Fibroblast of lung (primary cell): ENCODE data around the gene CARMIL1. TPM values are rescaled to one million over a fixed set of nuclear protein-coding genes. Genes with fewer than 3 reads are reported as not detected.

Source experiments
- DNase-seq, 2 donors: peaks; one replicate each; pipeline versions ENCODE4 v3.0.0 to v3.0.0-alpha.2; 2010; ENCODE audit warnings: low read depth in 2 of 2
- H2AFZ ChIP-seq: 2 replicates; pipeline ENCODE4 v1.5.1; 2012; ENCODE audit warnings: low read length, control low read depth, inconsistent platforms
- H3K27ac ChIP-seq: 2 replicates; pipeline ENCODE4 v1.5.1; 2011; ENCODE audit warnings: low read length, control low read depth; ENCODE audit not compliant: insufficient read depth
- H3K27me3 ChIP-seq: 2 replicates; pipeline ENCODE4 v1.5.1; 2011; ENCODE audit warnings: mild to moderate bottlenecking, low read length; ENCODE audit not compliant: control insufficient read depth, insufficient read depth
- H3K36me3 ChIP-seq: 2 replicates; pipeline ENCODE4 v1.5.1; 2011; ENCODE audit warnings: low read length; ENCODE audit not compliant: control insufficient read depth, insufficient read depth
- H3K4me1 ChIP-seq: 2 replicates; pipeline ENCODE4 v1.5.1; 2011; ENCODE audit warnings: low read length; ENCODE audit not compliant: control insufficient read depth, insufficient read depth; ENCODE audit errors: extremely low read depth
- H3K4me2 ChIP-seq: 2 replicates; pipeline ENCODE4 v1.5.1; 2011; ENCODE audit warnings: low read length, control low read depth; ENCODE audit not compliant: insufficient read depth; ENCODE audit errors: extremely low read depth
- H3K4me3 ChIP-seq, 4 experiments: fragments of 200-600 bp in 1 of 4; sonication (generic) in 1 of 4; replicated peaks in 1 of 4; 2 replicates each; pipeline ENCODE4 v1.5.1; 2011 to 2016; ENCODE audit warnings: low read length in 4 of 4, low read depth in 3 of 4, mild to moderate bottlenecking in 3 of 4, control low read depth in 2 of 4, inconsistent platforms in 1 of 4, mixed read lengths in 1 of 4; ENCODE audit not compliant: insufficient read depth in 1 of 4; ENCODE audit errors: control extremely low read depth in 1 of 4
- H3K79me2 ChIP-seq: 2 replicates; pipeline ENCODE4 v1.5.1; 2012; ENCODE audit warnings: mild to moderate bottlenecking, low read length, inconsistent platforms; ENCODE audit not compliant: control insufficient read depth, insufficient read depth
- H3K9ac ChIP-seq: 2 replicates; pipeline ENCODE4 v1.5.1; 2011; ENCODE audit warnings: mild to moderate bottlenecking, low read length, control low read depth; ENCODE audit not compliant: insufficient read depth
- H3K9me3 ChIP-seq: 2 replicates; pipeline ENCODE4 v1.5.1; 2012; ENCODE audit warnings: low read depth, low read length; ENCODE audit not compliant: control insufficient read depth, insufficient read depth
- H4K20me1 ChIP-seq: 2 replicates; pipeline ENCODE4 v1.5.1; 2011; ENCODE audit warnings: low read length; ENCODE audit not compliant: control insufficient read depth, insufficient read depth; ENCODE audit errors: extremely low read depth
- EZH2 ChIP-seq: IDR thresholded peaks from 2 replicates; pipeline ENCODE4 v1.5.1; 2012; ENCODE audit warnings: low read length, control low read depth, mild to moderate bottlenecking; ENCODE audit errors: missing control alignments
- polyA plus RNA-seq, 2 donors: library from polyadenylated mRNA; depleted of rRNA in 1 of 2; stranded (reverse) in 1 of 2; unstranded in 1 of 2; fragments of >200 nt; gene quantifications; 2 replicates each; pipeline ENCODE4 v1.2.1, GENCODE V29; 2011 to 2012; ENCODE audit warnings: missing spikeins in 1 of 2
- total RNA-seq: library from RNA; depleted of rRNA; stranded (reverse); fragments of >200 nt; gene quantifications from 2 replicates; pipeline ENCODE4 v1.2.1, GENCODE V29; 2014
- TF ChIP-seq, protein P1 (sequence below), 2 donors: IDR thresholded peaks in 1 of 2; conservative IDR thresholded peaks in 1 of 2; 1 replicate in 1 of 2; 2 replicates in 1 of 2; pipeline ENCODE4 v1.5.1; 2011 to 2012; ENCODE audit warnings: low read length in 2 of 2, control low read depth in 1 of 2, inconsistent platforms in 1 of 2, low read depth in 1 of 2, mild to moderate bottlenecking in 1 of 2

CARMIL1 gene
- total and polyA plus RNA-seq, 2 donors (not counting 1 experiment from before 2014, with no cell fraction given) = 10.2 to 12.5 TPM

GRCh38 chr6:25579391-25579883, 300.3 kb downstream of the CARMIL1 start:
- Histone ChIP-seq H3K9ac (no peak overlapping the region), H3K4me1 (no peaks in the 10 kb centered on the region), H3K4me3 (no peak overlapping the region), H3K79me2 (no peaks in the 10 kb centered on the region), H3K27me3 (no peaks in the 10 kb centered on the region), H2AFZ (no peak overlapping the region), H3K4me2 (no peak overlapping the region), H3K9me3 (no peaks in the 10 kb centered on the region), H3K36me3 (no peaks in the 10 kb centered on the region), H3K27ac (no peak overlapping the region), H4K20me1 (no peaks in the 10 kb centered on the region)
- no peak for DNase-seq
- TF ChIP-seq, protein P1, sequence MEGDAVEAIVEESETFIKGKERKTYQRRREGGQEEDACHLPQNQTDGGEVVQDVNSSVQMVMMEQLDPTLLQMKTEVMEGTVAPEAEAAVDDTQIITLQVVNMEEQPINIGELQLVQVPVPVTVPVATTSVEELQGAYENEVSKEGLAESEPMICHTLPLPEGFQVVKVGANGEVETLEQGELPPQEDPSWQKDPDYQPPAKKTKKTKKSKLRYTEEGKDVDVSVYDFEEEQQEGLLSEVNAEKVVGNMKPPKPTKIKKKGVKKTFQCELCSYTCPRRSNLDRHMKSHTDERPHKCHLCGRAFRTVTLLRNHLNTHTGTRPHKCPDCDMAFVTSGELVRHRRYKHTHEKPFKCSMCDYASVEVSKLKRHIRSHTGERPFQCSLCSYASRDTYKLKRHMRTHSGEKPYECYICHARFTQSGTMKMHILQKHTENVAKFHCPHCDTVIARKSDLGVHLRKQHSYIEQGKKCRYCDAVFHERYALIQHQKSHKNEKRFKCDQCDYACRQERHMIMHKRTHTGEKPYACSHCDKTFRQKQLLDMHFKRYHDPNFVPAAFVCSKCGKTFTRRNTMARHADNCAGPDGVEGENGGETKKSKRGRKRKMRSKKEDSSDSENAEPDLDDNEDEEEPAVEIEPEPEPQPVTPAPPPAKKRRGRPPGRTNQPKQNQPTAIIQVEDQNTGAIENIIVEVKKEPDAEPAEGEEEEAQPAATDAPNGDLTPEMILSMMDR (conservative IDR thresholded peaks at IDR 0.05 in 1 of 2, IDR thresholded peaks at IDR 0.05 in 1 of 2; ENCODE audit: low read depth in 1 of 2, low read length in 2 of 2) = no peak
- no peak for TF ChIP-seq EZH2

GRCh38 chr6:25579902-25580495, 300.8 kb downstream of the CARMIL1 start:
- Histone ChIP-seq H3K27ac (no peak overlapping the region), H3K9me3 (no peaks in the 10 kb centered on the region), H3K79me2 (no peaks in the 10 kb centered on the region), H3K4me1 (no peaks in the 10 kb centered on the region), H3K36me3 (no peaks in the 10 kb centered on the region), H4K20me1 (no peaks in the 10 kb centered on the region), H2AFZ (no peak overlapping the region), H3K4me2 (no peak overlapping the region), H3K27me3 (no peaks in the 10 kb centered on the region), H3K4me3 (no peak overlapping the region), H3K9ac (no peak overlapping the region)
- DNase-seq = no peak
- TF ChIP-seq EZH2 = no peak
- TF ChIP-seq, protein P1 (conservative IDR thresholded peaks at IDR 0.05 in 1 of 2, IDR thresholded peaks at IDR 0.05 in 1 of 2; ENCODE audit: low read depth in 1 of 2, low read length in 2 of 2) = no peak

- DNase-seq = peak in 1 of 2 donors; percentile 6
- Histone ChIP-seq H3K27ac (no peak overlapping the region), H3K36me3 (no peaks in the 10 kb centered on the region), H3K9me3 (no peaks in the 10 kb centered on the region), H4K20me1 (no peaks in the 10 kb centered on the region), H3K27me3 (no peaks in the 10 kb centered on the region), H3K4me1 (no peaks in the 10 kb centered on the region), H3K4me2 (no peak overlapping the region), H3K79me2 (no peaks in the 10 kb centered on the region), H3K9ac (no peak overlapping the region), H3K4me3 (no peak overlapping the region), H2AFZ (no peak overlapping the region)
- TF ChIP-seq, protein P1 (conservative IDR thresholded peaks at IDR 0.05 in 1 of 2, IDR thresholded peaks at IDR 0.05 in 1 of 2; ENCODE audit: low read depth in 1 of 2, low read length in 2 of 2) = no peak
Measured at GRCh38 chr6:25582101-25582500, 302.9 kb downstream of the CARMIL1 start.
